WTC11 (cell line): ENCODE results near the gene DPP10. TPM values are rescaled to one million over a fixed set of nuclear protein-coding genes. Genes with fewer than 3 reads are reported as not detected.
A peak's percentile ranks its signal among the peaks of the same experiment; 100 is the strongest.

Experiments used
- ATAC-seq: fragments of 200-7000 bp; cut with Tn5 transposase; 2 replicates; pipeline ENCODE4 v1.10.0; 2021; ENCODE audit warnings: mild to moderate bottlenecking, moderate library complexity
- CTCF ChIA-PET: fragments of 300-600 bp; sonication (Branson Sonifier 250); formaldehyde crosslinking; loops from one replicate; lab custom pipeline; 2021; ENCODE audit warnings: antibody characterized with exemption; lab: Charles Lee
- POLR2A ChIA-PET: fragments of 350-600 bp; sonication (Branson Sonifier 250); formaldehyde crosslinking; loops from one replicate; lab custom pipeline; 2021; ENCODE audit warnings: antibody characterized with exemption; lab: Charles Lee
- DNase-seq: peaks from one replicate; pipeline ENCODE4 v3.0.0; 2021; ENCODE audit warnings: low spot score
- H3K27ac Mint-ChIP-seq: 2 replicates; pipeline ENCODE4 v1.8.0; 2021; ENCODE audit warnings: mixed read lengths
- H3K27me3 Mint-ChIP-seq: 2 replicates; pipeline ENCODE4 v1.8.0; 2021; ENCODE audit warnings: low read depth, mild to moderate bottlenecking, moderate library complexity, mixed read lengths
- H3K36me3 Mint-ChIP-seq: 2 replicates; pipeline ENCODE4 v1.8.0; 2021; ENCODE audit warnings: mixed read lengths
- H3K4me1 Mint-ChIP-seq: 2 replicates; pipeline ENCODE4 v1.8.0; 2022; ENCODE audit warnings: mixed read lengths
- H3K4me3 Mint-ChIP-seq: 2 replicates; pipeline ENCODE4 v1.8.0; 2021; ENCODE audit warnings: mild to moderate bottlenecking, moderate library complexity, mixed read lengths
- H3K9me3 Mint-ChIP-seq: 2 replicates; pipeline ENCODE4 v1.8.0; 2021; ENCODE audit warnings: mixed read lengths
- AR ChIP-seq: fragments of 250-450 bp; sonication (Bioruptor Pico); IDR thresholded peaks from 2 replicates; pipeline ENCODE4 v1.9.0; 2021; ENCODE audit warnings: mild to moderate bottlenecking
- ATF1 ChIP-seq: sonication (generic); formaldehyde crosslinking; IDR thresholded peaks from 2 replicates; pipeline ENCODE4 v1.8.1; 2023; ENCODE audit warnings: mild to moderate bottlenecking, moderate library complexity, missing genetic modification reagents
- ATF6 ChIP-seq: sonication (generic); formaldehyde crosslinking; IDR thresholded peaks from 2 replicates; pipeline ENCODE4 v1.8.1; 2023; ENCODE audit warnings: mild to moderate bottlenecking, missing genetic modification reagents
- CDX4 ChIP-seq: fragments of 250-450 bp; sonication (Bioruptor Pico); IDR thresholded peaks from 2 replicates; pipeline ENCODE4 v1.9.0; 2021; ENCODE audit warnings: moderate library complexity, mild to moderate bottlenecking, inconsistent platforms, borderline replicate concordance
- E2F5 ChIP-seq: sonication (generic); formaldehyde crosslinking; IDR thresholded peaks from 2 replicates; pipeline ENCODE4 v1.8.1; 2022; ENCODE audit warnings: mild to moderate bottlenecking, moderate library complexity, missing genetic modification reagents
- ETV6 ChIP-seq: sonication (generic); formaldehyde crosslinking; IDR thresholded peaks from 2 replicates; pipeline ENCODE4 v1.8.1; 2022; ENCODE audit warnings: mild to moderate bottlenecking, missing genetic modification reagents
- GRHL2 ChIP-seq: fragments of 250-450 bp; sonication (Bioruptor Pico); IDR thresholded peaks from 2 replicates; pipeline ENCODE4 v1.8.0; 2022; ENCODE audit warnings: mild to moderate bottlenecking, moderate library complexity; ENCODE audit not compliant: insufficient replicate concordance, severe bottlenecking
- JAZF1 ChIP-seq: fragments of 250-450 bp; sonication (Bioruptor Pico); IDR thresholded peaks from 2 replicates; pipeline ENCODE4 v1.9.0; 2021; ENCODE audit warnings: moderate library complexity, mild to moderate bottlenecking, inconsistent platforms
- KAT7 ChIP-seq: sonication (generic); formaldehyde crosslinking; IDR thresholded peaks from 2 replicates; pipeline ENCODE4 v1.8.1; 2023; ENCODE audit warnings: missing genetic modification reagents, mild to moderate bottlenecking, borderline replicate concordance
- MXD4 ChIP-seq: fragments of 250-450 bp; sonication (Bioruptor Pico); IDR thresholded peaks from 2 replicates; pipeline ENCODE4 v1.8.0; 2021; ENCODE audit warnings: mild to moderate bottlenecking, moderate library complexity, borderline replicate concordance
- PRDM15 ChIP-seq: sonication (generic); formaldehyde crosslinking; IDR thresholded peaks from 2 replicates; pipeline ENCODE4 v1.8.0; 2022; ENCODE audit warnings: missing genetic modification reagents
- RORB ChIP-seq: fragments of 250-450 bp; sonication (Bioruptor Pico); IDR thresholded peaks from 2 replicates; pipeline ENCODE4 v1.9.0; 2021; ENCODE audit warnings: mild to moderate bottlenecking
- SMAD3 ChIP-seq: sonication (generic); formaldehyde crosslinking; IDR thresholded peaks from 2 replicates; pipeline ENCODE4 v1.8.0; 2022; ENCODE audit warnings: missing genetic modification reagents, mild to moderate bottlenecking, borderline replicate concordance
- ZNF138 ChIP-seq: sonication (generic); formaldehyde crosslinking; conservative IDR thresholded peaks from 2 replicates; pipeline ENCODE4 v1.8.1; 2022; ENCODE audit warnings: mild to moderate bottlenecking, moderate library complexity, missing genetic modification reagents
- total RNA-seq: library from RNA; stranded (reverse); gene quantifications from 3 replicates; pipeline ENCODE4 v1.2.3, GENCODE V29; 2021

Gene DPP10
- total RNA-seq, 1 experiment from 2014 or later, result 4.0 TPM

GRCh38 chr2:114442510-114442909 lies at the start of gene DPP10 (continued):
- TF ChIP-seq AR (CRISPR knock-in tag) (no peak), GRHL2 (CRISPR knock-in tag) (no peak), SMAD3 (CRISPR knock-in tag) (0 out of 2 replicates have a peak, but pooled peaks have one; percentile 35), ATF1 (CRISPR knock-in tag) (no peak), PRDM15 (CRISPR knock-in tag) (no peak), ZNF138 (CRISPR knock-in tag) (no peak), KAT7 (CRISPR knock-in tag) (no peak), ATF6 (CRISPR knock-in tag) (no peak)

- POLR2A ChIA-PET, result no interaction called here
- H3K4me1 Mint-ChIP-seq, result peaks cover 5% of the 10 kb centered on the region; the same call in 1 of the 2 replicates
- no peak overlapping the region for H3K4me3 Mint-ChIP-seq
These were observed 41.6 kb upstream of the DPP10 start for GRCh38 chr2:114400890-114401289.

More at GRCh38 chr2:114400890-114401289, 41.6 kb upstream of the DPP10 start:
- no peak for TF ChIP-seq CDX4
- TF ChIP-seq JAZF1 (CRISPR knock-in tag), result no peak
- TF ChIP-seq MXD4, result no peak
- TF ChIP-seq ETV6 (CRISPR knock-in tag), result no peak
- no peak for TF ChIP-seq GRHL2 (CRISPR knock-in tag)
- TF ChIP-seq RORB (CRISPR knock-in tag), result no peak
- TF ChIP-seq E2F5 (CRISPR knock-in tag), result no peak
- TF ChIP-seq, all 79 proteins: peak for 0
- H3K27ac Mint-ChIP-seq, result no peak overlapping the region
- no peak for DNase-seq
- ATAC-seq, result no peak
- H3K27me3 Mint-ChIP-seq, result peaks cover 5% of the 10 kb centered on the region
- H3K9me3 Mint-ChIP-seq, result peaks cover 52% of the 10 kb centered on the region
- H3K36me3 Mint-ChIP-seq, result peaks cover 19% of the 10 kb centered on the region
- CTCF ChIA-PET, result no interaction called here
